Measurements from ENCODE around the gene SYNPO.

GRCh38 chr5:150604894-150605440 is 35.5 kb upstream of the SYNPO start:
- TF ChIP-seq CTCF (IDR thresholded peaks at IDR 0.05): no peak
- no peak for TF ChIP-seq MAX (IDR thresholded peaks at IDR 0.05)
- TF ChIP-seq BHLHE40 (IDR thresholded peaks at IDR 0.05; ENCODE audit: low read depth, low read length): no peak
- TF ChIP-seq POLR2AphosphoS2 (conservative IDR thresholded peaks at IDR 0.05; ENCODE audit: low read length): no peak
- TF ChIP-seq EP300 (IDR thresholded peaks at IDR 0.05): no peak
- TF ChIP-seq RAD21 (conservative IDR thresholded peaks at IDR 0.05 in 1 of 2, IDR thresholded peaks at IDR 0.05 in 1 of 2): no peak
- TF ChIP-seq RNF2 (IDR thresholded peaks at IDR 0.05; ENCODE audit: borderline replicate concordance, low read depth): no peak
- no peak for TF ChIP-seq POLR2A (IDR thresholded peaks at IDR 0.05; ENCODE audit: low read length)
- no peak for TF ChIP-seq CBX2 (IDR thresholded peaks at IDR 0.05; ENCODE audit: borderline replicate concordance, low read depth)
- no peak for TF ChIP-seq ESRRA (IDR thresholded peaks at IDR 0.05; ENCODE audit: borderline replicate concordance, low read length)
